Melanocyte of skin (primary cell): Measurements from ENCODE around the gene TSR2. TPM values are rescaled to one million over a fixed set of nuclear protein-coding genes. Genes with fewer than 3 reads are reported as not detected.

Experiments
- total RNA-seq, 2 donors: library from RNA; depleted of rRNA; stranded (reverse); fragments of >200 nt; gene quantifications; 2 replicates each; pipeline ENCODE4 v1.2.3, GENCODE V29; 2012

The TSR2 gene, protein sequence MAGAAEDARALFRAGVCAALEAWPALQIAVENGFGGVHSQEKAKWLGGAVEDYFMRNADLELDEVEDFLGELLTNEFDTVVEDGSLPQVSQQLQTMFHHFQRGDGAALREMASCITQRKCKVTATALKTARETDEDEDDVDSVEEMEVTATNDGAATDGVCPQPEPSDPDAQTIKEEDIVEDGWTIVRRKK
- 10 to 100 TPM in 1 of 2 donors, 1 to 10 TPM in 1; 7.6 to 13.7 TPM for total RNA-seq

DNA sequence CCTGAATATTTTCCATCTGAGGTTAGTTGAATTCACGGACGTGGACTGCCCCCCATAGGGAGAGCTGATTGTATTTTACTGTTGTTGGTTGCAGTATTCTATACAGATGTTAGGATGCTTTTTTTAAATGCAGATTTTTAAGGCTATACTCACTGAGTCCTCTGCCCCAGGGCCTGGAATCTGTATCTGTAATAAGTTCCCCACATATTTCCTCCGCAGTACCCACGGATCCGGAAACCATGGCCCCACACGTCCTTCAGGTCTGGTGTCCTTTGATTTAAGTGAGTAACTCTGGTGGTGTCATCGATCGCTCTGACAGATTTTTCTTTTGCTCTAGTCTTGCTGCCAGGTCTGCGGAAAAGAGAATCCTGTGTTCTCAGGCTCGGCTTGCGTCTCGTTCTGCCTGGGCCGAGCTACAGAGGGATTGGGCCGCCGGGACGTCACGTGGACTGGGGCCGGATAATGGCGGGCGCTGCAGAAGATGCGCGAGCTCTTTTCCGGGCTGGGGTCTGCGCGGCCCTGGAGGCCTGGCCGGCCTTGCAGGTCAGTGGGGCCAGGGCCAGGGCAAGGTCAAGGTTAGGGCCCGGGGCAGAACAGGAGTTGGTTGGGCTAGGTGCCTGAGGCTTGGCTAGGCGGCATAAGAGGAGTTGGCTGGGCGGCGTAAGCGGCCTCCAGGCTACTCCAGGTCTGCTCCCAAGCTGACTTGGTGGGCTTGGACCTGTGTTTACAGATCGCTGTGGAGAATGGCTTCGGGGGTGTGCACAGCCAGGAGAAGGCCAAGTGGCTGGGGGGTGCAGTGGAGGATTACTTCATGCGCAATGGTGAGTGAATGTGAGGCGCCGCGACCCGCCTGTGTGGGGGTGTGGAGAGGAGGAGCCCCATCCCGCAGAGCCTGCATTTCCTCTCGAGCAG lies at the start of gene TSR2:
Gene TSR2 (plus strand): TSS at position 445 of the 912 bp plus-strand sequence. CDS start 18 bp downstream, at position 463.

Other genes starting within 250 kb of the TSR2 start
- gene WNK3, start 82.4 kb upstream of the TSR2 start, total RNA-seq, result 1 to 10 TPM; 3.3 to 3.8 TPM
- 10 to 100 TPM in 1 of 2 donors, 1 to 10 TPM in 1; 8.3 to 16.0 TPM for gene FGD1, start 55.8 kb downstream of the TSR2 start, total RNA-seq
- gene GNL3L, start 89.8 kb downstream of the TSR2 start, total RNA-seq, result 10 to 100 TPM; 28.9 to 46.3 TPM